HG03354 (cell line): ENCODE data around the gene WNT9A.

Source experiments
- ATAC-seq: cut with Tn5 transposase; IDR thresholded peaks from one replicate; pipeline ENCODE4 v1.9.1; 2021; ENCODE audit warnings: mild to moderate bottlenecking; ENCODE audit not compliant: unreplicated experiment, poor library complexity, severe bottlenecking

Gene WNT9A

DNA sequence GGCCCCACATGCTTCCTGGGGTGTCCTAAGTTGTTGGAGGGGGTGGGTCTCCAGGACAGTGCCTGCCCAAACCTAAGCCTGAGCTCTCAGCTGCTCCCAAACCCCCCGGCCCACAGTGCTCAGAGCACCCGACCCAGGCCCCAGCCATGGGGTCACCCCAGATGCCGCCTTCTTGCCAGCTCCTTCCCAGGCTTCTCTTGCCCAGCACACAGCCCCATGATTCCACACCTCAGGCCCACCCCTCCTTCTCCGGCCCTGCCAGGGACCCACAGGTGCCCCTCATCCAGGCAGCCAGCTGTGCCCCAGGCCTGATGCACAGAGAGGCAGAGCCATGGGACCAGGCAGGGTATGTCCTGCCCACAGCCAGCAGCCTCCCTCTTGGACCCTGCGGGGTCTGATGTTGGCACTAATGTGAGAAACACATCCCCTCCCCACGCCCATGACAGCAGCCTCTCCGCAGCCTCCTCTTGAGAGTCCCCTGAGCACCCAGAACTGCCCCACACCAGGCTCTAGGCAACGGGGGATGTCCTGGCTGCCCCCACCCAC lies 4.9 kb downstream of the WNT9A start:
- no peak for ATAC-seq

DNA sequence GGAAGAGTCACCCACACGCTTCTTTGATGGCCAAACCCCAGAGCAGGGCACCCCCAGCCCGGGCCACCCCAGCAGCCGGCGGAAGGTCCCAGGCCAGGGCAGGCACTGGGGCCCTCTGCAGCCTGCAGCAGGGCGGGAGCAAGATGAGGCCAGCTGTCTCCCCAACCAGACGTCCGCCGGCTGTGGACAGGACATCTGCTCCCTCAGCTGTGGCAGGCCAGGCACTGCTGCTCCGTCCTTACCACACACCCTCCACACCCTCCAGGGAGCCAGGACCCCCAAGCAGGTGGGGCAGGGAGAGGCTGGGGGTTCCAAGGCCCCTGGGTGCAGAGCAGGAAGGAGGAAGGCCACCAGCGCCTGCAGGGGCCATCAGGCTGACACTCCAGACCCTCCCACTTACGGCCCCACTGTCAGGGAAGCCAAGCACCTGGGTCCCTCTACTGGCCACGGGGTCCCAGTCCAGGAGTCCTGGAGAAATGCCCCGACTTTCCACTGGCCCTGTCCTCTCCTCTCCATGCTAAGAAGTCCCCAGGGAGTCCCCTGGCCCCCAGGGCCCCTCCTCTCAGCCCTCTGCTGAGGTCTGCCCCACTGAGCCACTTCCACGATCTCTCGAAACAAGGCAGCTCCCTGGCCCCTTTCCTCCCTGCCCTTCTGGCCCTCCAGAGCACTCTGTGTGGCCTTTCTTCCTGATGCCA lies 5.6 kb downstream of the WNT9A start:
- no peak for ATAC-seq

DNA sequence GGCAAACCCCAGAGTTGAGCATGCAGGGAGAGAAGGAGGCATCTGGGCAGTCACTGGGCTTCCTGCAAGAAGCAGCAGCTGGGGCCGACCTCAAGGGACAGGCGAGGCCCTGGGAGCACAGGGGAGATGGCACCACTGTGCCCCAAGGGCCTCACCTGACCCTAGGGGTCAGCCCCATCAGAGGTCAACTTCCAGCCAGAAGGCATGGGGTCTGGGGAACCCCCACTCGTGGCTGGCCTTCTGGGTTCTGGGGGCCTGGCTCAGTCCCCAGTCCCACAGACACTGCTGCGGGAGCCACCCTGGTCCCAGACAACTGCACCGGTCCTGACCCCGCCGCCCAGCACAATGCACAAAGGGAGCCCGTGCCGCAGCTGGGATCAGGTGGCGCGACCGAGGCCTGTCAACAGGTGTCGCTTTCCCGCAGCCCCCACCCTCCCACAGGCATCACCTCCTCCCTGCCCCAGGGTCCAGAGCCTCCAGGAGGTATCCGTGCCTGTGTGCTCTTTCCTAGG lies 6.2 kb downstream of the WNT9A start:
- ATAC-seq, result no peak

DNA sequence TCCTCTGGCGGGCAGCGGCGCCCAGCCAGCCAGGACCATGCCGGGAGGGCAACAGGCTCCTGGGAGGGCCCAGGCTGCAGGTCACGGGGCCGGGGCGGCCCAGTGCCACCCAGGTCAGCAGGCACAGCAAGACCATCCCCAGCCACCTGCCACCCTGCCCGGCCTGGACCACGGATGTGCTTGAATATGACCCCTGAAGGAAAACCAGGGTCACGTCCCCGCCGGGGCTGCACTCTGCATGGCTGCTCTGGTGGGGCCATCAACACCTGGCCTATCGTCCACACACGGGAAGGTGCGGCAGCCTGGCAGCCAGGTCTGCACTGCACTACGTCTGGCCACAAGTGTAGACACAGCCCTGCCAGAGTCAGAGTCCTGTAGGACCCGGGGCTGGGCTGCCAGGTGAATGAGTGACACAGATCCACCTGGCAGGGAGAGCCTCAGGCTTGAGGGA lies 6.9 kb downstream of the WNT9A start:
- no peak for ATAC-seq

DNA sequence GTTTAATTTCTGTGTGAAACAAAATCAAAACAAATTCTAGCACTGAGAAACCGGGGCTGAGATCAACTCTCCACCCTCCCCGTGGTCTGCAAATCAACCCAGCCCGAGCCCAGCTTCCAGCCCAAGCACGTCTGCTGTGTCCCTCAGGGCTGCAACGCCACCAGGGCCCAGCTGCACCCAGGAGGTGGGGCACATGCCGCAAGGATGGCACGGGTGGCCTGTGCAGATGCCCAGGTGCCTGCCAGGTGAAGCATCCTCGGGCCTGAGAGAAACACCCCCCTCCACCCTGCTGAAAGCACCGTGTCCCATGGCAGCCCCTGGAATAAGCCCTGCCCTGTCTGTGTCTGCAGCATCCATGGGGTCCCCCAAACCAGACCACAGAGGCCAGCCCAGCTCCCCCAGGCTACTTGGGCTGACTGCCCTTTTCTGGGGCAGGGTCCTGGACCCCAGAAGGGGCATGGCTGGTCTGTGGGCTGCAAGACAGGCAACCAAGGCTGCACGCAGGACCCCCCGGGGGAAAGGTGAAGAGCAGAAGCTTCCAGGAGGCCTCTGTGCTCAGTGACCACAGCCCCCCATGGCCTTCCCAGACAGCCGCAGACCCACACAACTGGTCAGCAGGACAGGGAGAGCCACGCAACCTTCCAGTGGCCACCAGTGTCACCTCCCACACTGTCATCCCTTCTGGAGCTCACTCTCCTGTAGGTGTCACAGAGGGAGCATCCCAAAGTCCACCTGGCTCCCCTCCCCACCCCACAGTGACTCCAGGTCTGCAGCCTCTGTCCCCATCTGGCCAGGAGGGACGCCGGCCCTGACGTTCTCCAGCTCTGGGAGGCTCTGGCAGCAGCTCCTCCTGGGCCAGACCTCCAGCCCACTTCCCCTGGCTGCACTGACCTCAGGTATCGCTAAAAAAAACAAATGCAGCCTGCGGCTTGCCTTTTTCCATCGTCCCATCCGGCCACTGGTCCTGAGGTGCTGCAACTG lies 7.7 kb downstream of the WNT9A start:
- ATAC-seq, result no peak

DNA sequence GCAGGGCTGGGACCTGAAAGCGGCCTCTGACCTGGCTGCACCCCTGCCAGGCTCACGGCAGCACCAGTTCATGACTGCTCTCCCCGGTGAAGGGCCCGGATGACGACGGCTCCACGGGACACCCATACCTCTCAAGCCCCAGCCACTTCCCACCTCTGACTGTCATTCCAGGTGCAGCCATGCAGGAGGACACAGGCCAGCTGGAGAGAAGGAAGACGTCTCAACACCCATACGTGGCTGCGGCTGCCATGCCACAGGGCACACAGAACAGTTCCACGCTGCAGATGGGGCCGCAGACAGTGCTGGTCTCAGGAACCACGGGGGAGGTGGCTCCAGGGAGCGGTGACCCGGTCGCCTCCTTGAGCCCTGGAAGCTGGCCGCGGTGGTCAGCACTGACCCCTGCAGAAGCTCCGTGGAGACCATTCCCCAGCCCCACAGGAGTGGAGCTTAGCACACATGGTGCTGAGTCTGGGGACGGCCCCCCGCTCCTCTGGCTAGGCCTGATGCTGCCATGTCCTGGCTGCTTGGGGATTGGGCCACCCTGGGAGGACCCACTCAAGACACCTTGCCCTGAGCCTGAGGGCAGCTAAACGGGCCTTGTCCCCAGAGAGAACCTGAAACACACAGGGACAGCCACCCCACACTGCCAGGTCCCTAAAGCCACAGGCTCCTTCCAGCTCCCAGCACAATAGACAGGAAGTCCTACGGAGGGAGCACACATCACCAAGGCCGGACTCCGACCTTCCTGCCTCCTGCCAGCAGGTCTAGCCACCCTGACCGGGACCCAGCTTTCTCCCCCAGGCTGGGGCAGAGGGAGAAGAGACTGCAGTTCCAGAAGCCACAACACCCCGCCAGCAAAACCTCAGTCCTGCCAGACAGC lies 8.6 kb downstream of the WNT9A start:
- ATAC-seq, result no peak

DNA sequence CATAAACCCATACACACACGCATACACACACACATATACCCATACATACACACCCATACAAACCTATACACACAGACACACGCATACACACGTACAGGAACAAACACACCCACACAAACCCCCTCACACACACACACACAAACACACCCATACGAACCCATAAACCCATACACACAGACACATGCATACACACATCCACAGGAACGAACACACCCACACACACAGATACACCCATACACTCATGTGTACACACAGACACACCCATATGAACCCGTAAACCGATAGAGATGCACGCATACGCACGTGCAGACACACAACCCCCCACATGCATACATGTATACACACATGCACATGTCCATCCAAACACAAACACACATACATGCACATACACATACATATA lies 9.5 kb downstream of the WNT9A start:
- no peak for ATAC-seq

DNA sequence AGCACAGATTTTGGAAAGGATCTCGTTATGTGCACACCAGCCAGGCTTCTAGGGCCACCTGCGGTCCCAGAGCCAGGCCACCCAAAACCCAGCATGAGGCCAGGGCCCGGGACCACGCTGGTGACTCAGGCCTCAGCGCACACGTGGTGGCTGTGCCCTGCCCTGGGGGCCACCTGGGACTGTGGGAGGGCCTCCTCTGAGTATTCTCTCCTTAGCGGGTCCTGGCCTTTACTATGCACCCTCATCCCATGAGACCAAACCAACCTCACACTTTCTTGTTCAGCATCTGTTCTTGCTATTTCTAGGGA lies 9.9 kb downstream of the WNT9A start:
- no peak for ATAC-seq

DNA sequence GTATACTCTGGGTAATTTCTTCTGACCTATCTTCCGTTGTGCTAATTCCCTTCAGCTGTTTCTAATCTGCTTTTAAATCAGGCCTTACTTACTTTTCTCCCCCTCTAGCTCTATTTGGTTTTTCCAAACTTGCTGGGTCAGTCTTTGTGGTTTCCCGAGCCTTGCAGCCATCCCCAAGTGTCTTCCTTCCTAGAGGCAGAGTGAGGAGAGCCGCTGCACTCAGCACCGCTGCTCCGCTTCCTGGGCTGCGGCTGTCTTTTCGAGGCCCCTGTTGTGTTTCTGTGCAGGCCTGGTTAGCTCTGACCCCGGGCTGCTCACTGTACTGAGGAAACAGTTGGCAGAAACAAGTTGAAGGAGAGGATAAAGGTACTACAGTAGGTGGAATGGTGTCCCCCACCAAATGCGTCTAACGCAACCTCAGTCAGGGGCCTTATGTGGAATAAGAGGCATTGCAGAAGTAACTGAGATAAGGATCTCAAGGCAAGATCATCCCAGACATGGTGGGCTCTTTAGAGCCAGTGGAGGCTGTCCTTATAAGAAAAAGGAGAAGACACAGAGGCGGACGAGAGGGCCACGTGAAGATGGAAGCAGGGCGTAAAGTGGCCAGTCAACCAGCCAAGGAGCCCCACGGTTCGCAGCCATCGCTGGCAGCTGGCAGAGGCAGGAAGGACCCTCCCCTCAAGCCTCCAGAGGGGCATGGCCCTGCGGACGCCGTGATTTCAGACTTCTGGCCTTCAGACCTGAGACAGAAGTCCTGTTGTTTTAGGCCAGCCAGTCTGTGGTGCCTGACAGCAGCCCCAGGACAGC lies 10.5 kb downstream of the WNT9A start:
- no peak for ATAC-seq

DNA sequence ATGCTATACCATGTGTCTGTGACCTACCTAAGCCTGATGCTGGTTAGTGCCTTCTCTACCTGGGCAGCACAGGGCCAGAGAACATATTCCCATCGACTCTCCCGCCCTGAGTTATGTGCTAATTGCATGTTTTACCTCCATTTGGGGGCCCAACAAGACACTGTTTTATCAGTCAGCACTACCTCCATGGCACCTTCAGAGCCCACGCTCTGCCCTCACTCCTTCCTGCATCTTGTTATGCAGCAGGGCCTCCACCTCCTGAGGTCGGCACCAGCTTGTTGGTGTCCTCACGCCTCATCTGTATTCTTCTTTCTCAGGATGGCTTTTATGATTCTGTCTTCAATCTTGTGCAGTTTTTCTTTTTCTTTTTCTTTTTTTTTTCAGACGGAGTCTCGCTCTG lies 11.9 kb downstream of the WNT9A start:
- no peak for ATAC-seq

DNA sequence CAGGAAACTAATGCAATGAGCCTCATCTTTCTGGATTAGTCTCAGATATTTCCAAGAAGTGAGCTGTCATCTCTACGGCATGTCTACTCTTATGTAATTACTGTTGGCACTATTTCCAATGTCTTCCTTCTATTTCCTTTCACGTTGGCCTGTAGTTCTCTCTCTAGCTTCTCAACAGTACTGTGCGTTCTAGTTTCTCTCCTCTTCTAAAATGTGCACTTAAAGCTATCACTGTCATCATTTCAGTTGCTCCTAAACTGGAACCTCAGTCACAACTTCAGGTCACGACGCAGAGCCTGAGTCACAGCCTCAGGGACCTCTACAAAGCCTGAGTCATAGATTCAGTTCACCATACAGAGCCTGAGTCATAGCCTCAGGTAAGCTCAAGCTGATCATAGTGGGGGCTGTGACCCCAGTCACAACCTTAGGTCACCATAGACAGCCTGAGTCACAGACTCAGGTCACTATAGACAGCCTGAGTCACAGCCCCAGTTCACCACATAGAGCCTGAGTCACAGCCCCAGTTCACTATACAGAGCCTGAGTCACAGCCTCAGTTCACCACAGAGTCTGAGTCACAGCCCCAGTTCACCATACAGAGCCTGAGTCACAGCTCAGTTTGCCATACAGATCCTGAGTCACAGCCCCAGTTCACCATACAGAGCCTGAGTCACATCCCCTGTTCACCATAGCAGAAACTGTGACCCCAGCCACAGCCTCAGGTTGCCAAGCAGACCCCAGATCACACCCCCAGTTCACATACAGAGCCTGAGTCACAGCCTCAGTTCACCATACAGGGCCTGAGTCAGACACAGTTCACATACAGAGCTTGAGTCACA lies 13.0 kb downstream of the WNT9A start:
- no peak for ATAC-seq

DNA sequence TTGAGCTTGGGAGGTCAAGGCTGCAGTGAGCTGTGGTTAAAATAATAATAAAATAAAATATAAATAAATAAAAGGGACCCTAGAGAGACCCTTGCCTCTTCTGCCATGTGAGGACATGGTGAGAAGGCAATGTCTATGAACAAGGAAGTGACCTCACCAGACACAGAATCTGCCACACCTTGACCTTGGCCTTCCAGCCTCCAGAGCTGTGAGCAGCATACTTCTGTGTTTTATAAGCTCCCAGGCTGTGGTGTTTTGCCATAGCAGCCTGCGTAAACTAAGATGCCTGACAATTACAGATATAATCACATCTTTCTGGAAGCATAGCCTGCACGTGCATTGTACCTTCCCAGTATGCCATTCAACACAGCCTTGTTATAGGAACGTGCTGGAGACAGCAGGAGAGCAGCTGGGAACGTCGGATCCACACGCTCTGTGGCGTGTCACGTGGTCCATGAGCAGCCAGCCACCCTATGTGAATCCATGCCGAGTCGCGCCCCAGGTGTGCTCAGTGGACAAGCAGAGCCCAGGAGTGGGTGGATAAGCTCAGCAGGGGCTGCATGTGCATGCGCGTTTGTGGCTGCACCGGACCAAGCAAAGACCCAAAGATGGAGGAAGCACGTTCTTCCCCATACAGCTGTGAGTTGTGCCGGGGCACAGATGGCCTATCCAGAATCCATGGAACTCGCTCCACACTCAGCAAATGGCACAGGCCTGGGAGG lies 17.8 kb downstream of the WNT9A start:
- no peak for ATAC-seq

DNA sequence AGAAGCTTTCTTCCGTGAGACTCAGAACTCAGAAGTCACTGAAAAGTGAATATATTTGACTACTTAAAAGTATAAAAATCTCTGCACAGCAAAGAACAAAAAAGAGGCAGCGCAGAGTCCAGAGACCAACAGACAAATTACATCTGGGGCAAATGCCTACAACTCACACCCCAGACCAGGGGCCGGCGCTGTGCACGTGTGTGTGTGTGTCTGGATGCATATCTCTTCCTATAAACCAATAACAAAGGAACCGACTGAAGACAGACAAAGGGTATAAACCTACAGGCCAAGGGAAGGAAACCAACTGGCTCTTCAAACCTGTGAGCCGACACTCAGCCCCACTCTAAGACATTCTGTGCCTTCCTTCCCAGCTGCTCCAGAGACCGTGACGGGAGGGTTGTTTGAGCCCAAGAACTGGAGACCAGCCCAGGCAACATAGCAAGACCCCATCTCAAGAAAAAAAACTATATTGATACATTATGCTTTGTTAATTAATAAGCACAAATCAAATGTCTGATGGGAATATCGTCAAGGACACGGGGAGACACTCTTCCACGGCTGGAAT lies 18.8 kb downstream of the WNT9A start:
- no peak for ATAC-seq

DNA sequence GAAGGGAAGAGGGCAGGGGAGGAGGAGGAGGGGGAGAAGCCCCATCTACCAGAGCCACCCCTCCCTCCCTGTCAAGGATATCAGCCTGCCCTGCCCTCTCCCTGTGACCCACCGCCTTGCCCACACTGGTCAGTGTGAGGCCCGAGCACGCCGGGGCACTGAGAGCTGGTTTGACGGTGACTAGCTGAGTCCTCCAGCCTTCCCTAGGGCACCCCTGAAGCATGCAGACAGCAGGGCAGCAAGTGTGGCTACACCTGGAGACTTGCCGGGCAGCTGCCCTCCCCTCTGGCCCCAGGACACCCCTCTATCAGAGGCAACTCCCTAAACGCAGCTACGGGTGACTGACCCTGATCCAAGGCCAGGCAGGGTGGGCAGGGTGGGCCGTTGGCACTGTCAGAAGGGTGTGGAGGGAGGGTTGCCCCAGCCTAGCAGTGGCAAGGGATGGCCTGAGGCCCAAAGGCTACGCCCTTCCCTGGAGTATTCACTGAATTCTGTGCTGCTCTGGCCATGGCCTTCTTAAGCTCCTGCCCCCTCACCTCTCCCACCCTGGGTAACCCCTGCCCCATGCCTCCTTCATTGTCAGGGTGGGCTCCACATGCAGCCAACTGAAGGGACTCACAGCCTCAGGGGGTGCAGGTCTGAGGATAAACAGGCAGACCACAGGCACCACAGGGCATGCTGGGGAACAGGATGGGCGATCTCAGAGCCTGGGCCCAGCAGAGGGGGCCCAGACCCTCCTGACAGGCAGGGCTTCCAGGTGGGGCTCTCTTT lies 19.6 kb downstream of the WNT9A start:
- no peak for ATAC-seq

DNA sequence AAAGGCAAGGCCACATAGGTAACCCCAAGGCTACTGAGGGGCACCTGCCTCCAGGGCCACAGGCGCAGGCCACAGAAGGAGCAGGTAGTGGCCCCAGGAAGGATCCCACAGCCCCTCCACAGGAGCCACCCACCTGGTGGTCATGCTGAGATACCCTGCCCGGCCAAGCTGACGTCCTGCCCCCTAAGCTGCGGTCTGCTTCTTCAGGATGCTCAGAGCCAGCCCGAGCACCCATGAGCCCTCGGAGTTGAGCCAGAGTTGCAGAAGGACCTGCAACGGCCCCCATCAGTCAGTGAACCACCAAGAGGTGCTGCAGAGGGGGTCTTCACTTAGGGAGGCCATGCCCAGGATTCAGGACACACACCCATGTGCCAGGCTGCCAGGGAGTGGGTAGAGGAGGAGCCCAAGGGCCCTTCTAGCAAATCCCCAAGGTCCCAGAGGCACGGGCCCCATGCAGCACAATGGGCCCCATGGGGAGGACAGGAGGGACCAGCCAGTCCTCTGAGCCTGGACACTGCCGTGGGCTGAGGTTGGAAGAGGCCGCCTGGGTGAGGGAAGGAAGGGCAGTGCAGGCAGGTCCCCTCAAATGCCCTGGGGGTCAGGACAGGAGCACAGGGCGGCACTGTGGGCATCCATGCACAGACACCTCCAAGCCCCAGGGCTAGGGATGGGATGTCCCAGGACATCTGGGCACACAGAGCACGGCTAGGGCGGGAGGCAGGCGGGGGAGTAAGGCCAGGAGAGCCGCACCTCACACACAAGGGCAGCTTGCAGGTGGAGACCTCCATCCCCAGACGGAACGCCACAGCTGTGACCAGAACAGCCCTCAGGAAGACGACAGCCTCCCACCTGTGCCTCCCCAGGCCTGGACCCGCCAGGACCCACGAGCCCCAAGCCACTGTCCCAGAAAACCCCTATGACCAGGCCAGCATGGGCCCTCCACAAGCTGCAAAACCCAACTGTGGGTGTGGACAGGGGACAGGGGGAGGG lies 20.5 kb downstream of the WNT9A start:
- ATAC-seq, result no peak
